Ovary (tissue), 3 donors: ENCODE data around the gene PAK5.

Source experiments
- CTCF ChIP-seq, 3 donors: fragments of 450-650 bp in 2 of 3; fragments of 200-600 bp in 1 of 3; IDR thresholded peaks; one replicate each; pipeline versions ENCODE4 v1.5.1 to v1.8.0; 2016 to 2022; ENCODE audit warnings: antibody characterized with exemption in 3 of 3, mild to moderate bottlenecking in 1 of 3
- POLR2A ChIP-seq: fragments of 450-650 bp; IDR thresholded peaks from one replicate; pipeline ENCODE4 v1.6.1; 2017; ENCODE audit warnings: antibody characterized with exemption, mild to moderate bottlenecking, moderate library complexity
- donor health status: DM: no; HTN: no; CAD: no.

DNA sequence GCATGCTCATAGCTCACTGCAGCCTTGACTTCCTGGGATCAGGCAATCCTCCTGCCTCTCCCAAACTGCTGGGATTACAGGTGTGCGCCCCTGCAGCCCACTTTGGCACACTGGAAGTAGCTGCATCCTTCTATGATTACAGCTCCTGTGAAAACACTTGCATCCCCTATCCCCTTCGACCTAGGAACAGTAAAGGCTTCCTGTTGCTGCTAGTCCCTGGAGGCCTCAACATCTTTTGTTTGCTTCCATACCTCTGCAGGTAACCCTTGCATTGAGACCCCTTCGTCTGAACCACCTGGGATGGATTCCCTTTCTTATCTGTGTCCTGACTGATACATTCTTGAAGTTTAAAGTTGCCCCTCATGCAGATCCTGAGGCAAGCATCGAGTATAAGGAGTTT lies 152.4 kb downstream of the PAK5 start:
- TF ChIP-seq CTCF (IDR thresholded peaks at IDR 0.05): no peak
- no peak for TF ChIP-seq POLR2A
